OCI-LY1 (cell line): ENCODE data around the gene PRKCZ.

Experiments
- H2AFZ ChIP-seq: fragments of 200-600 bp; sonication (generic), shearing (Covaris generic); 2 replicates; pipeline ENCODE4 v1.6.0; 2014; ENCODE audit warnings: antibody characterized with exemption, mild to moderate bottlenecking, low read length
- H3F3A ChIP-seq: fragments of 200-600 bp; sonication (generic), shearing (Covaris generic); 2 replicates; pipeline ENCODE4 v1.6.0; 2014; ENCODE audit warnings: mild to moderate bottlenecking, antibody characterized with exemption, low read length, moderate library complexity; ENCODE audit not compliant: insufficient read depth
- H3K27ac ChIP-seq: fragments of 200-600 bp; sonication (generic); 2 replicates; pipeline ENCODE4 v1.5.1; 2014; ENCODE audit warnings: low read length, mixed run types, mild to moderate bottlenecking, low read depth; ENCODE audit not compliant: poor library complexity, severe bottlenecking
- H3K27me3 ChIP-seq: fragments of 200-600 bp; sonication (generic); 2 replicates; pipeline ENCODE4 v1.6.0; 2014; ENCODE audit warnings: antibody characterized with exemption, mild to moderate bottlenecking, low read length, moderate library complexity; ENCODE audit not compliant: insufficient read depth
- H3K36me3 ChIP-seq: fragments of 200-600 bp; sonication (generic); 2 replicates; pipeline ENCODE4 v1.6.1; 2014; ENCODE audit warnings: mild to moderate bottlenecking, antibody characterized with exemption, low read length, moderate library complexity, mixed read lengths; ENCODE audit not compliant: insufficient read depth
- H3K4me1 ChIP-seq: fragments of 200-600 bp; sonication (generic); 2 replicates; pipeline ENCODE4 v1.5.1; 2014; ENCODE audit warnings: mild to moderate bottlenecking, low read length, moderate library complexity; ENCODE audit not compliant: insufficient read depth, severe bottlenecking
- H3K4me2 ChIP-seq: fragments of 200-600 bp; sonication (generic), shearing (Covaris generic); 2 replicates; pipeline ENCODE4 v1.6.1; 2014; ENCODE audit warnings: low read length
- H3K4me3 ChIP-seq: fragments of 200-600 bp; sonication (generic); 2 replicates; pipeline ENCODE4 v1.5.1; 2014; ENCODE audit warnings: low read length, low read depth, mild to moderate bottlenecking, mixed read lengths; ENCODE audit not compliant: poor library complexity, severe bottlenecking
- H3K79me2 ChIP-seq: fragments of 200-600 bp; shearing (Covaris generic); 2 replicates; pipeline ENCODE4 v1.6.1; 2016; ENCODE audit warnings: mixed run types, low read length, mixed read lengths; ENCODE audit not compliant: insufficient read depth
- H3K9ac ChIP-seq: fragments of 200-600 bp; sonication (generic), shearing (Covaris generic); 2 replicates; pipeline ENCODE4 v1.6.1; 2014; ENCODE audit warnings: mild to moderate bottlenecking, low read length, mixed read lengths
- H3K9me2 ChIP-seq: fragments of 200-600 bp; sonication (generic), shearing (Covaris generic); 2 replicates; pipeline ENCODE4 v1.6.1; 2014; ENCODE audit warnings: low read depth, mild to moderate bottlenecking, low read length, mixed read lengths
- H3K9me3 ChIP-seq: fragments of 200-600 bp; shearing (Covaris generic); 2 replicates; pipeline ENCODE4 v1.6.1; 2014; ENCODE audit warnings: low read length, mixed read lengths
- H4K20me1 ChIP-seq: fragments of 200-600 bp; sonication (generic), shearing (Covaris generic); 2 replicates; pipeline ENCODE4 v1.6.0; 2016; ENCODE audit warnings: mild to moderate bottlenecking, low read length; ENCODE audit not compliant: insufficient read depth
- EZH2 ChIP-seq: fragments of 200-600 bp; sonication (generic), shearing (Covaris generic); IDR thresholded peaks from 2 replicates; pipeline ENCODE4 v1.8.0; 2017; ENCODE audit warnings: borderline replicate concordance, mixed run types, mild to moderate bottlenecking, antibody characterized with exemption, low read length, moderate library complexity, mixed read lengths
- TF ChIP-seq, protein P1 (sequence below): fragments of 200-600 bp; sonication (generic), shearing (Covaris generic); IDR thresholded peaks from 2 replicates; pipeline ENCODE4 v1.5.1; 2017; ENCODE audit warnings: mild to moderate bottlenecking, antibody characterized with exemption, low read length, moderate library complexity, mixed read lengths

PRKCZ gene

DNA sequence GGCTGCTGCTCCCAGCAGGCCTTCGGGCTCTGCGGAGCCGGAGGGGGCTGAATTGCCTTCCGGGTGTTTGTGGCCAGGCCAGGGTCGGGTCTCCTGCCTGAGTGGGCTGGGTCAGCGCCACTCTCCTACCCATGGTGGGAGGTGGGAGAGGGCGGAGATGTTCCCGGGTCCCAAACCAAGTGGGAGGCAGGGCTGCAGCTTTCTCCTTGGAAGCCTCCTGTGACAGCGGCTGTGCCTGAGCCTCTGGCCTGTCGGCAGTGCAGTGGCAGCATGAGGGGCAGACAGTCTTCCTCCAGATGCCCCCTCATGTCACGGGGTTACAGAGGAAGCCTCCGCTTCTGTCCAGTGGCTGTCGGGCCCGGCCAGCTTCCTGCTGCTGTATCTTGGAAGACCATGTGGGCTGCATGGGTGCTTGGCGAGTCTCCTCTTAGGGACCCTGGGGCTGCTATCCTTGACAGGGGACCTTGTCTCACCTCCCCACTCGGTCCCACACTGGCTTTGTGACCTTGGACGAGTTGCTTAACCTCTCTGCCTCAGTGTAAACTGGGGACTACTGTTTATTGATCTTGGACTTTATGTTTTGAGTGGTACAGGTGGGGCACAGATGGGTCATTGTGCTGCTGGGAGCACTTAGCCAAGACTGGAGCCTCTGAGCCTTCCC lies 182.2 kb downstream of the PRKCZ start:
- no peak overlapping the region for H3K4me3 ChIP-seq
- H3K36me3 ChIP-seq: no peaks in the 10 kb centered on the region
- H3K9me3 ChIP-seq: no peaks in the 10 kb centered on the region
- H3K27ac ChIP-seq: no peak overlapping the region
- no peak overlapping the region for H2AFZ ChIP-seq
- H4K20me1 ChIP-seq: no peaks in the 10 kb centered on the region
- peaks cover 8% of the 10 kb centered on the region for H3K4me1 ChIP-seq
- no peak overlapping the region for H3K4me2 ChIP-seq
- H3K27me3 ChIP-seq: no peaks in the 10 kb centered on the region
- H3K9ac ChIP-seq: no peak overlapping the region
- no peaks in the 10 kb centered on the region for H3K79me2 ChIP-seq
- TF ChIP-seq, protein P1, sequence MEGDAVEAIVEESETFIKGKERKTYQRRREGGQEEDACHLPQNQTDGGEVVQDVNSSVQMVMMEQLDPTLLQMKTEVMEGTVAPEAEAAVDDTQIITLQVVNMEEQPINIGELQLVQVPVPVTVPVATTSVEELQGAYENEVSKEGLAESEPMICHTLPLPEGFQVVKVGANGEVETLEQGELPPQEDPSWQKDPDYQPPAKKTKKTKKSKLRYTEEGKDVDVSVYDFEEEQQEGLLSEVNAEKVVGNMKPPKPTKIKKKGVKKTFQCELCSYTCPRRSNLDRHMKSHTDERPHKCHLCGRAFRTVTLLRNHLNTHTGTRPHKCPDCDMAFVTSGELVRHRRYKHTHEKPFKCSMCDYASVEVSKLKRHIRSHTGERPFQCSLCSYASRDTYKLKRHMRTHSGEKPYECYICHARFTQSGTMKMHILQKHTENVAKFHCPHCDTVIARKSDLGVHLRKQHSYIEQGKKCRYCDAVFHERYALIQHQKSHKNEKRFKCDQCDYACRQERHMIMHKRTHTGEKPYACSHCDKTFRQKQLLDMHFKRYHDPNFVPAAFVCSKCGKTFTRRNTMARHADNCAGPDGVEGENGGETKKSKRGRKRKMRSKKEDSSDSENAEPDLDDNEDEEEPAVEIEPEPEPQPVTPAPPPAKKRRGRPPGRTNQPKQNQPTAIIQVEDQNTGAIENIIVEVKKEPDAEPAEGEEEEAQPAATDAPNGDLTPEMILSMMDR: no peak
- no peak for TF ChIP-seq EZH2
- H3K9me2 ChIP-seq: no peaks in the 10 kb centered on the region
- H3F3A ChIP-seq: no peaks in the 10 kb centered on the region

DNA sequence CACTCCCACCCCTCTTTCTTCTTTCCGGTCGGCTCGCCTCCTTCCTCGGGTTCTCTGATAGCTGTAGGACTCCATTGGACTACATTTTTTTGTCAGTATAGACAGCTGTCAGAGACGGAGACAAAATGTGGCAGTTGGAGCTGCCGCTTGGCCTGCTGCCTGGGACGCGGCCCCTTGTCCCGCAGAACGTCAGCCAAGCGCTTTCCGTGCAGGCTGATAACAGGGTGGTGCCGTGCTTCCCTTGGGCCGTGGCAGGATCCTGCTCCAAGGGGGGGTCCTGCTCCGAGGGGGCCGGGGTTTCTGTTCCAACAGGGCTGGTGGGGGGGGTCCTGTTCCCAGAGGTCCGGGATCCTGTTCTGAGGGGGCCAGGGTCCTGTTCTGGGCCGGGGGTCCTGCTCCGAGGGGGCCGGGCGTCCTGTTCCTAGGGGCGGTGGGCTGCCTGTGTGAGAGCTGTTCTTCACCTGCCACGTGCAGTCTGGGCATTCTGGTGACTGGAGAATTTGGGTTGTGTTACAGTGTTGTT lies 182.8 kb downstream of the PRKCZ start:
- no peaks in the 10 kb centered on the region for H4K20me1 ChIP-seq
- H3K27ac ChIP-seq: no peak overlapping the region
- H3K9ac ChIP-seq: no peak overlapping the region
- no peak for TF ChIP-seq EZH2
- TF ChIP-seq, protein P1: no peak
- H2AFZ ChIP-seq: no peak overlapping the region
- no peak overlapping the region for H3K4me2 ChIP-seq
- no peaks in the 10 kb centered on the region for H3F3A ChIP-seq
- H3K4me1 ChIP-seq: peaks cover 8% of the 10 kb centered on the region
- H3K4me3 ChIP-seq: no peak overlapping the region
- H3K79me2 ChIP-seq: no peaks in the 10 kb centered on the region
- no peaks in the 10 kb centered on the region for H3K9me3 ChIP-seq
- H3K36me3 ChIP-seq: no peaks in the 10 kb centered on the region
- H3K9me2 ChIP-seq: no peaks in the 10 kb centered on the region
- no peaks in the 10 kb centered on the region for H3K27me3 ChIP-seq

DNA sequence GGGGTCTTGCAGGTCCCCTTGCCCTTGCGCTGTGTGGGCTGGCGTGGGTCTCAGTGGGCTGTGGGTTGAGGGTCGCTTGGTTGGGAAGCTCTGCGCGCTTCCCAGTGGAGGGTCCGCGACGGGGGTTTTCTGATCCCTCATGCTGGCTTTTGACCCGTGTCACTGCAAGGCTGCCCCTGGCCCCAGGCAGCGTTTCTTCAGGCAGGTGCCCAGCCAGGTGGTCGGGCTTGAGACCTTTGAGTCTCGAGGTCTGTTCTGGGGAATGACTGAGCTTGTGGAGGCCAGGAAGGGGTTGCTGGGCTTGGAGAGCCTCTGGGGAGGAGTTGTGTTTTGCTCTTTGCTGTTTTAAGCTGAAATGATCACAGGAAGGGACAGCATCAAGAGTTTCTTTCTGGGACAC lies 183.3 kb downstream of the PRKCZ start:
- Histone ChIP-seq H3K9me3 (no peaks in the 10 kb centered on the region), H3K4me3 (no peak overlapping the region), H2AFZ (no peak overlapping the region), H3K27ac (no peak overlapping the region), H3F3A (no peaks in the 10 kb centered on the region), H3K9me2 (no peaks in the 10 kb centered on the region), H3K79me2 (no peaks in the 10 kb centered on the region), H3K9ac (no peak overlapping the region), H3K36me3 (no peaks in the 10 kb centered on the region), H3K27me3 (no peaks in the 10 kb centered on the region), H3K4me2 (no peak overlapping the region), H4K20me1 (no peaks in the 10 kb centered on the region), H3K4me1 (peaks cover 8% of the 10 kb centered on the region)
- no peak for TF ChIP-seq EZH2
- TF ChIP-seq, protein P1: no peak
